PFSK-1 (cell line): Measurements from ENCODE around the gene IRGQ.

Experiments used
- POLR2AphosphoS5 ChIP-seq: IDR thresholded peaks from 2 replicates; pipeline ENCODE4 v1.6.1; 2012; ENCODE audit warnings: low read depth, mild to moderate bottlenecking, control low read depth, low read length, moderate library complexity
- REST ChIP-seq, 2 experiments: IDR thresholded peaks; 2 replicates each; pipeline versions ENCODE4 v1.6.1 to v1.8.0; 2011 to 2012; ENCODE audit warnings: low read depth in 2 of 2, low read length in 2 of 2, control low read depth in 1 of 2, inconsistent platforms in 1 of 2, mild to moderate bottlenecking in 1 of 2, moderate library complexity in 1 of 2; ENCODE audit not compliant: insufficient read depth in 1 of 2

GRCh38 chr19:43563816-43564457, 32.0 kb downstream of the IRGQ start:
- no peak for TF ChIP-seq POLR2AphosphoS5
- no peak for TF ChIP-seq REST (IDR thresholded peaks at IDR 0.05; ENCODE audit: insufficient read depth in 1 of 2, low read depth in 2 of 2, low read length in 2 of 2)
